Hepatocyte (in vitro differentiated cells): ENCODE measurements around the gene PSMB1. TPM values are rescaled to one million over a fixed set of nuclear protein-coding genes. Genes with fewer than 3 reads are reported as not detected.
"Not testable (repeated sequence)": the region's sequence is repeated elsewhere in the genome, so short reads cannot be mapped to it uniquely, and the experiment has no call there.

Experiments used
- DNase-seq: peaks from one replicate; pipeline ENCODE4 v3.0.0-alpha.2; 2016; ENCODE audit warnings: low spot score
- H2AFZ ChIP-seq: fragments of 200-600 bp; sonication (generic); 2 replicates; pipeline ENCODE4 v1.6.0; 2016; ENCODE audit warnings: antibody characterized with exemption, mild to moderate bottlenecking
- H3K27ac ChIP-seq: fragments of 200-600 bp; sonication (generic); 2 replicates; pipeline ENCODE4 v1.5.1; 2016; ENCODE audit warnings: mild to moderate bottlenecking
- H3K27me3 ChIP-seq: fragments of 200-600 bp; sonication (generic); 2 replicates; pipeline ENCODE4 v1.6.1; 2016
- H3K36me3 ChIP-seq: fragments of 200-600 bp; sonication (generic); replicated peaks from 2 replicates; pipeline ENCODE4 v1.5.1; 2016; ENCODE audit warnings: low read depth; ENCODE audit not compliant: insufficient read depth
- H3K4me1 ChIP-seq: fragments of 200-600 bp; sonication (generic); 2 replicates; pipeline ENCODE4 v1.5.1; 2016; ENCODE audit warnings: mild to moderate bottlenecking, moderate library complexity; ENCODE audit not compliant: insufficient read depth
- H3K4me2 ChIP-seq: fragments of 200-600 bp; sonication (generic); 2 replicates; pipeline ENCODE4 v1.6.0; 2016
- H3K4me3 ChIP-seq: fragments of 200-600 bp; sonication (generic); 2 replicates; pipeline ENCODE4 v1.5.1; 2016; ENCODE audit warnings: mild to moderate bottlenecking
- H3K79me2 ChIP-seq: fragments of 200-600 bp; sonication (generic); 2 replicates; pipeline ENCODE4 v1.6.0; 2017; ENCODE audit warnings: mild to moderate bottlenecking
- H3K9me2 ChIP-seq: fragments of 200-600 bp; sonication (generic); replicated peaks from 2 replicates; pipeline ENCODE4 v1.6.0; 2017; ENCODE audit warnings: mild to moderate bottlenecking; ENCODE audit not compliant: insufficient read depth
- H3K9me3 ChIP-seq: fragments of 200-600 bp; sonication (generic); 2 replicates; pipeline ENCODE4 v1.5.1; 2016; ENCODE audit warnings: low read depth, mild to moderate bottlenecking
- H4K20me1 ChIP-seq: fragments of 200-600 bp; sonication (generic); 2 replicates; pipeline ENCODE4 v1.6.0; 2016; ENCODE audit warnings: mild to moderate bottlenecking; ENCODE audit not compliant: insufficient read depth, poor library complexity, severe bottlenecking
- EZH2 ChIP-seq: fragments of 200-600 bp; sonication (generic); IDR thresholded peaks from 2 replicates; pipeline ENCODE4 v1.6.1; 2016; ENCODE audit warnings: antibody characterized with exemption, mild to moderate bottlenecking, borderline replicate concordance
- EZH2phosphoT487 ChIP-seq: fragments of 200-600 bp; sonication (generic); IDR thresholded peaks from one replicate; pipeline ENCODE4 v1.6.1; 2018; ENCODE audit warnings: antibody characterized with exemption, mild to moderate bottlenecking, low read depth, moderate library complexity; ENCODE audit not compliant: unreplicated experiment, severe bottlenecking
- WGBS: methylation state at CpG from one replicate; pipeline ENCODE4 v1.1.6; 2016; ENCODE audit warnings: low lambda C conversion rate; ENCODE audit errors: missing lambda C conversion rate; 5-methylcytosine and 5-hydroxymethylcytosine counted together
- polyA plus RNA-seq: library from polyadenylated mRNA; unstranded; fragments of >200 nt; fragmentation: Nextera tagmentation; extraction: Ambion mirVana; gene quantifications from 2 replicates; pipeline ENCODE4 v1.2.1, GENCODE V29; 2016
- total RNA-seq: library from RNA; depleted of rRNA; stranded (reverse); fragments of >200 nt; gene quantifications from 2 replicates; pipeline ENCODE4 v1.2.3, GENCODE V29; 2014
- TF ChIP-seq, protein P1 (sequence below): fragments of 200-600 bp; sonication (generic); IDR thresholded peaks from 2 replicates; pipeline ENCODE4 v1.5.1; 2016; ENCODE audit warnings: antibody characterized with exemption, mild to moderate bottlenecking; ENCODE audit not compliant: poor library complexity

Gene PSMB1
- total and polyA plus RNA-seq, 2 experiments from 2014 or later, result 261 to 398 TPM

DNA sequence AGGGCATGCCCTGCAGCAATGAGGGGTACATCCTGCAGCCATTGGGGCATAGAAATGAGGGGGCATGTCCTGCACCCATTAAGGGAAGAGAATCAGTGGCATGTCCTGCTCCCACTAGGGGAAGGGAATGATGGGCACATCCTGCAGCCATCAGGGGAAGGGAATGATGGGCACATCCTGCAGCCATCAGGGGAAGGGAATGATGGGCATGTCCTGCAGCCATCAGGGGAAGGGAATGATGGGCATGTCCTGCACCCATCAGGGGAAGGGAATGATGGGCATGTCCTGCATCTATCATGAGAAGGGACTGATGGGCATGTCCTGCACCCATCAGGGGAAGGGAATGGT is 49.7 kb downstream of the PSMB1 start:
- no peaks in the 10 kb centered on the region for H3K9me2 ChIP-seq
- no peak overlapping the region for H3K4me2 ChIP-seq
- H3K9me3 ChIP-seq, result no peaks in the 10 kb centered on the region
- no peak for TF ChIP-seq EZH2phosphoT487
- TF ChIP-seq, protein P1, sequence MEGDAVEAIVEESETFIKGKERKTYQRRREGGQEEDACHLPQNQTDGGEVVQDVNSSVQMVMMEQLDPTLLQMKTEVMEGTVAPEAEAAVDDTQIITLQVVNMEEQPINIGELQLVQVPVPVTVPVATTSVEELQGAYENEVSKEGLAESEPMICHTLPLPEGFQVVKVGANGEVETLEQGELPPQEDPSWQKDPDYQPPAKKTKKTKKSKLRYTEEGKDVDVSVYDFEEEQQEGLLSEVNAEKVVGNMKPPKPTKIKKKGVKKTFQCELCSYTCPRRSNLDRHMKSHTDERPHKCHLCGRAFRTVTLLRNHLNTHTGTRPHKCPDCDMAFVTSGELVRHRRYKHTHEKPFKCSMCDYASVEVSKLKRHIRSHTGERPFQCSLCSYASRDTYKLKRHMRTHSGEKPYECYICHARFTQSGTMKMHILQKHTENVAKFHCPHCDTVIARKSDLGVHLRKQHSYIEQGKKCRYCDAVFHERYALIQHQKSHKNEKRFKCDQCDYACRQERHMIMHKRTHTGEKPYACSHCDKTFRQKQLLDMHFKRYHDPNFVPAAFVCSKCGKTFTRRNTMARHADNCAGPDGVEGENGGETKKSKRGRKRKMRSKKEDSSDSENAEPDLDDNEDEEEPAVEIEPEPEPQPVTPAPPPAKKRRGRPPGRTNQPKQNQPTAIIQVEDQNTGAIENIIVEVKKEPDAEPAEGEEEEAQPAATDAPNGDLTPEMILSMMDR, result no peak
- TF ChIP-seq EZH2, result no peak
- H2AFZ ChIP-seq, result no peak overlapping the region
- H3K27ac ChIP-seq, result no peak overlapping the region
- no peak overlapping the region for H3K4me3 ChIP-seq
- no peaks in the 10 kb centered on the region for H3K27me3 ChIP-seq
- no peaks in the 10 kb centered on the region for H4K20me1 ChIP-seq
- H3K36me3 ChIP-seq, result no peaks in the 10 kb centered on the region
- H3K79me2 ChIP-seq, result no peaks in the 10 kb centered on the region
- no peak for DNase-seq
- no peaks in the 10 kb centered on the region for H3K4me1 ChIP-seq

GRCh38 chr6:170502733-170503413 is 50.2 kb downstream of the PSMB1 start:
- not testable (repeated sequence) for DNase-seq, H4K20me1 ChIP-seq, H3K36me3 ChIP-seq, H3K4me3 ChIP-seq, H3K9me3 ChIP-seq, H3K27me3 ChIP-seq, H3K4me2 ChIP-seq, H3K27ac ChIP-seq, H3K79me2 ChIP-seq, H2AFZ ChIP-seq, H3K4me1 ChIP-seq, H3K9me2 ChIP-seq
- 91% methylated on average over 2 of the region's 2 CpGs for WGBS

DNA sequence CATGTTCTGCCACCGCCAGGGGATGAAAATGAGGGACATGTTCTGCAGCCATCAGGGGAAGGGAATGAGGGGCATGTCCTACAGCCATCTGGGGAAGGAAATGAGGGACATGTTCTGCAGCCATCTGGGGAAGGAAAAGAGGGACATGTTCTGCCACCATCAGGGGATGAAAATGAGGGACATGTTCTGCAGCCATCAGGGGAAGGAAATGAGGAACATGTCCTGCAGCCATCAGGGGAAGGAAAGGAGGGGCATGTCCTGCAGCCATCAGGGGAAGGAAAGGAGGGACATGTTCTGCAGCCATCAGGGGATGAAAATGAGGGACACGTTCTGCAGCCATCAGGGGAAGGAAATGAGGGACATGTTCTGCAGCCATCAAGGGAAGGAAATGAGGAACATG is 50.8 kb downstream of the PSMB1 start:
- not testable (repeated sequence) for H3K4me1 ChIP-seq, DNase-seq, H3K4me2 ChIP-seq, H3K27me3 ChIP-seq, H3K9me3 ChIP-seq, H2AFZ ChIP-seq, H3K4me3 ChIP-seq, H3K27ac ChIP-seq, H4K20me1 ChIP-seq, H3K36me3 ChIP-seq, H3K9me2 ChIP-seq, H3K79me2 ChIP-seq
- WGBS, result 100% methylated on average over 1 of the region's 2 CpGs

DNA sequence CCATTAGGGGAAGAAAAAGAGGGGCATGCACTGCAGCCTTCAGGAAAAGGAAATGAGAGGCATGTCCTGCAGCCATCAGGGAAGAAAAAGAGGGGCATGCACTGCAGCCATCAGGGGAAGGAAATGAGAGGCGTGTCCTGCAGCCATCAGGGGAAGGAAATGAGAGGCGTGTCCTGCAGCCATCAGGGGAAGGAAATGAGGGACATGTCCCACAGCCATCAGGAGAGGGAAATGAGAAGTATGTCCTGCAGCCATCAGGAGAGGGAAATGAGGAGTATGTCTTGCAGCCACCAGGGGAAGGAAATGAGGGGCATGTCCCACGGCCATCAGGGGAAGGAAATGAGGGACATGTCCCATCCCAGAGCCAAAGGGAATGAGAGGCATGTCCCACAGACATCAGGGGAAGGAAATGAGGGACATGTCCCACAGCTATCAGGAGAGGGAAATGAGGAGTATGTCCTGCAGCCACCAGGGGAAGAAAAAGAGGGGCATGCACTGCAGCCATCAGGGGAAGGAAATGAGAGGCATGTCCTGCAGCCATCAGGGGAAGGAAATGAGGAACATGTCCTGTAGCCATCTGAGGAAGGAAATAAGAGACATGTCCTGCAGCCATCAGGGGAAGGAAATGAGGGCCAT is 52.0 kb downstream of the PSMB1 start:
- Histone ChIP-seq H3K27me3 (no peaks in the 10 kb centered on the region), H3K4me3 (no peak overlapping the region), H3K4me1 (no peaks in the 10 kb centered on the region), H3K9me2 (no peaks in the 10 kb centered on the region), H3K9me3 (no peaks in the 10 kb centered on the region), H3K27ac (no peak overlapping the region), H4K20me1 (no peaks in the 10 kb centered on the region), H2AFZ (no peak overlapping the region), H3K36me3 (no peaks in the 10 kb centered on the region), H3K79me2 (no peaks in the 10 kb centered on the region), H3K4me2 (no peak overlapping the region)
- TF ChIP-seq EZH2phosphoT487 (no peak), EZH2 (no peak)
- TF ChIP-seq, protein P1, result no peak
- DNase-seq, result no peak
- 93% methylated on average over 3 of the region's 3 CpGs for WGBS
